ENCODE data around the gene CBR4.
"Not testable (repeated sequence)": the region's sequence is repeated elsewhere in the genome, so short reads cannot be mapped to it uniquely, and the experiment has no call there.

The CBR4 gene

DNA sequence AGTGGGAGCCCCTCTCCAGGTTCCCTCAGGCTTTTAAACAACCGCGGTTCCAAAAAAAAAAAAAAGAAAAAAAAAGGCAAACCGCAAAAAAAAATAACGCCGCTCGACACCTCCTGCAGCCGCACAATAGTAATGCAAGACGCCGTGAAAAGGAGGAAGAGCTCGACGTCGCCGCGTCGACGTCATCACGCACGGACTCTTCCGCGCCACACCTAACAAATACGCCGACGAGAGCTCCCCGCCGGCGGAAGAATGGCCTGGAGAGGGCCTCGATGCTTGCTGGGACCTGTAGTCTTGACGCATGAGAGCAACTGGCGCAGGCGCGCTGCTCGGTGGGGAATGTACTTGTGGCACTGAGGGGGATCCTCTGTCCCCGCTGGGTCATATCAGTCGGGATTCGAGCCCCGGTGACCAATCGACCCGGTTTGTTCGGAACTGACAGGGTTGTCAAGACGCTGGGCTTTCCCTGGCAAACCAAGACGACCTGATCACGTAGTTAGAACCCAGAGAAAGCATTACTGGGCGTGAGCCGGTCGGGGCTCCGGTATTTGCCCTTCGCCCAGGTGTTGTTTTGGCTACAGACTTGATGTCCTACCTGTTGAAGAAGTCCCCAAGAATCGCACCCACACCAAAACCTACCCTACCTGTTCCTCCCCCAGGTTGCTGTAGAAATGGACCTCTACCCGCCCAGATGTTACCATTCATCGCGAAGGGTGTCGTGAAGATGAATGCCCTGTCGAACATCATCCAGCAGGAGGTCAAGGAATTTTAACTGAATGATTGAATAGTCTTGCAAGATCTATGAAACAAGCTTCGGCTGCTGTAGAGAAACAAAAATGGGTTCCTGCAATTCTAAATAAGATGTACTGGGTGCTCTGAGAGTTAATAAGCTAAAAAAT lies at the start of gene CBR4:
Gene CBR4 (minus strand): TSS at position 131 of the 899 bp plus-strand sequence. CDS start 166 bp downstream, outside the sequence.
- DNase-seq, result peak; percentile 92 to 97

DNA sequence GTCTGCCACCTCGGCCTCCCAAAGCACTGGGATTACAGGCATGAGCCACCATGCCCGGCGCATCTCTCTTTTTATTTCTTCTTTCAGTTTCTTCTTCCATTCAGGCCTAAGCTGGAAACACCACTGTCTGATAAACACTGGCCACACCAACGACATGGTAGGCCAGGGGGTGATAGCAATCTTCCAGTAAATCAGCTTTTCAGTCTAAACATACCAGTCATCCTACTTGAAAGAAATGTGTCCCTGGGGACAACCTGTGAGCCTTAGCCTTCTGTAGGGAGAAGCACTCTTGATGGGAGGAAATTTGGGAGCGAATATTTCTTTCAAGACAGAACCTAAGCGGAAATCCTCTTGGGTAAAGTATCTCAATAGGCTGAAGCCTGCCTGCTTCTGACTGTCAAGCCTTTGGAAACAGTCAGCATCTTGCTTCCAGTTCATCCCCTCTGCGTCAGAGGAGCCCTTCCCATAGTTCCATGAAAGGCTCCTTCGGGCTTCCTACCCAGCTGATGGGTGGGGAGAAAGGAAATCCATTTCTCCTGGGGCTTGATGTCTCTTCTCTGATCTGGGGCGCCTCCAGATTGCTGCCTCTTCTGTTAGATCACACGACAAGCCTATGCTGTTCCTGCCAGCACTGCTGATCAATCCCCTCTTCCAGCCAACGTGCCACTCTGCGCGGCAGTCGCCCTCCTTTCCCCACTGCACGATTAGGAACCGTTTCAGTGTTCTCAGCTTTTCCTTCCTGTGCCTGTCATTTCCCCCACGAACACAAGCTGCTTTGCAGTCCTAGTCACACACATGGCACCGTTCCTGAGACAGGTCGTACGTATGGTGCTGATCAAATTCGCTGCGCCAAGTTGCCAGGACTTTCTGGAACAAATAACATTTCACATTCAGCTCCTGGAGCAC lies 49.5 kb upstream of the CBR4 start:
- DNase-seq, result no peak

DNA sequence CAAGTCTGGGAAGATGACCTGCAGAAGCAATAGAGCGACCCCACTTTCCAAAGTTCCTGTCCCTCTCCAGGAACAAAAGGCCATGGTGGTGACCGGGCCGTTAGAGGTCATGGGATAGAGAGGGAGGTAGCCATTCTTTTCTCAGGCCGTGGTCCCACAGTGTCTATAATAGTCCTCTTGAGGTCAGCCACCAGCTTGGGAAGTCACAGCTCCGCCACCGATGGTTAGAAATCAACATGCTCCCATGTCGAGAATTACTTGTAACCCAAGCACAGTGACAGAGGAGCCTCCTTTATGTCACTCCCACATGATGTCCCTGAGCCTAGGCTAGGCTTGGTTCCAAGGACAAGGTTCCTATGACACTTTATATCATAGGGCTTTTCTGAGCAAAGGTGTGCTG lies 48.3 kb upstream of the CBR4 start:
- DNase-seq, result no peak

DNA sequence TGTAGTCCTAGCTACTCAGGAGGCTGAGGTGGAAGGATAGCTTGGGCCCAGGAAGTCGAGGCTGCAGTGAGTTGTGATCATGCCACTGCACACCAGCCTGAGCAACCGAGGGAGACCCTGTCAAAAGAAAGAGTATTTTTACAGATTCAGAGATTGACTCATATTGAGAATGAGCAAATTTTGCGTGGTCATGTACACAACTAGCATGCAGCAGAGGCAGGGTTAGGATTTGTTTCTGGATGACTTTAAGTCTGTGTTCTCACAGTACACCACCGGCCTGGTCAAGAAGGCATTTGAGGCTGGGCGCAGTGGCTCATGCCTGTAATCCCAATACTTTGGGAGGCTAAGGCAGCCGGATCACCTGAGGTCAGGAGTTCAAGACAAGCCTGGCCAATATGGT lies 44.8 kb upstream of the CBR4 start:
- DNase-seq, result no peak

DNA sequence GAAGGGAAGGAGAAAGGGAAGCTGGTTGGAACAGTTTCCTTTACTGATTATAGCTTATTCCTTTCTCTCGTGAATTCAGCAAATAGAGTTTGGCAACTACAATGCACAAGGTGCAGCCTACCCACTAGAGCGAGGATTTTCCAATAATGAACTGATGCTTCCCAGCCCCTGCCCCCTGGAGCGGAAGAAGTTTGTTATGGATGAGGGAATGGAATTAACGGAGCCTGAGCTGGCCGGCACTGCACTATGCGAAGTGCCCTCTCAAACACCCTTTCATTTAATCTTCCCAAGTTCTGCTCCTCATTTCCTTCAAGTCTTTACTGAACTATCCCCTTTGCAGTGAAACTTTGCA lies 42.5 kb upstream of the CBR4 start:
- DNase-seq, result no peak

DNA sequence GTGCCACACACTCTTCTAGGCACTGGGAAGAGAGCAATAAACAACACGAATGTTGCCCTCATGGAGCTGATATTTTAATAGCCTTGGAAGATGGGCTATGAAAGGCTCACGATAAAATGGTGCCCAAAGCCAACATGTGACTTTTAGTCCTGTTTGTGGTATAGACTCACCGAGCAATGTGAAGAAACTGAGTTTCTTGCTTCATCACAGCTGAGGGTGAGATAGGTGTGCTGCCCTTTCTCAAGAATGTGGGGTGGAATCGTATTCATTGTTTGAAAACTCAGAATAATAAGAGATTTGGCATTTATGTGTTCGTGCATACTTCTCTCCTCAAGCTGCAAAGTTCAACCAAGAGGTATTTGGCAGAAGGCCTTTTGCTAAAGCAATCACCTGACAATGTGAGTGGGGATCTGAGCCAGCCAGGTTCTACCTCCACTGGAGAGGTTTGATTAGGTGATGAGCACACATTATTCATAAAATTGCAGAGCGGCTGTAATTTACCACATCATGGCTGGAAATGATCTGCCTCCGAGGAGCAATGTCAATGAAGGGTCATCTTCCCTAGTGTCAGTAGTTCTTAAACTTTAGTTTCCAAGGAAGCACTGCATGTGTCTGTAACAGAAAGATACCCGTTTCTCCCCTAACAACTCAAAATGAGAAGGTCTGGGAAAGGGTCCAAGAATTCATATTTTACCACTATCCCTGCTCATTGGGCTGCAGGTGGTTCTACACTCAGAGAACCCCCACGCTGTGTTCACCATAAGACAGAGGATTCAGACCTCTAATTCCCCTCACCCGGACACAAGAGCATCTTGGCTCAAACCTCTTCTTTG lies 41.9 kb upstream of the CBR4 start:
- no peak for DNase-seq

DNA sequence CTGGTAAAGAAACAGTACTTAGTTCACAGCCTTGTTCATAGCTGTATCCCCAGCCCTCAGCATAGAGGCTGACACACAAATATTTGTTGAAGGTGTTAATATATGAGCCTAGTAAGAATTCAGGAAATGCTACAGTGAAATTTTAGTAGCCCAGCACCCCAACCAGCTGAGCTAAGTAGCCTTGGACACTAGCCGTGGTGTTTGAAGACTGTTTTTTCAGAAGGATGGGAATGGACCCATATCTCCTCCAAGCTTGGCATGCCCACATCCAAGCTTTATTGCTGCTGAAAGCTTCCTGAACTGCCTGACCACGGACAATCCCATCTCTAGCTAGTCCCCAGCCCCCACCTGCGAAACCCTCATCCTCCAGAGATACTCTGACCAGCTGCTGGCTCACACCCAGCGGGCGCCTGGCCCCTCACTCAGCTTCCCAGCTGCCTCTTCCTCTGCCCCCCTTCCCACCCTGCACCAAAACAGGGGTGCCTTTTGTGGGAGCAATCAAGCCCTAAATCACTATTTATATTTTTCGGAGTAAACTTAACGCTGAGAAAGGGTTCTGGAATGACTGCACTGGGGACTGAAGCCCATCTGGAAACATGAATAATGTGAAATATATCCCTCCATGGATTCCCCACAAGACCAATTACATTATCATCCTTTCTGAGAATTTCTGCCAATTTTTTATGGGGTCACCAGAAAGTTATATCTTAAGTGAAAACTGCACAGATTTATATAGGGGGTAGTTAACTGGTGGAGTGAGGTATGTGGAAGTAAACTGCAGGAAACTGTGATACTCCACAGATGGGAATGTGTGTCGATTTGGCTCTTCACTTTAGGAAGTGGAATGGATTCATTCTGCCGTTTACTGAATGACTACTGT lies 41.1 kb upstream of the CBR4 start:
- DNase-seq, result no peak

DNA sequence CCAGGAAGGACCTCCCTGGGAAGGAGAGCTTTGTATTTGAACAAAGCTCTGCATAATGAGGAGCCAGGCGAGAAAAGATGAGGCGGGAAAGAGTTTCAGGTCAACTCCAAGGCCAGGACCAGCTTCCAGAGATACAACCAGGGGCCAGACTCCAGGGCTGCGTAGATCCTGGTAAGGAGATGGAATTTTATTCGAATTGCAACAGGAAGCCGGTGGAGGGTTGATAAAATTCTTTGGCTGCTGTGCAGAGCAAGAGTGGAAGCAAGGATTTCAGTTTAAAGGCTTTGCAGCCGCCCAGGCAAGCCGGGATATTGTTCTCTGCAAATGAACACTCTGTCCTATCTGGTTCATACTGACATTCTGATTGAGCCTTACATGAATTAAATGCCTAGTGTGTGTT lies 40.2 kb upstream of the CBR4 start:
- no peak for DNase-seq

DNA sequence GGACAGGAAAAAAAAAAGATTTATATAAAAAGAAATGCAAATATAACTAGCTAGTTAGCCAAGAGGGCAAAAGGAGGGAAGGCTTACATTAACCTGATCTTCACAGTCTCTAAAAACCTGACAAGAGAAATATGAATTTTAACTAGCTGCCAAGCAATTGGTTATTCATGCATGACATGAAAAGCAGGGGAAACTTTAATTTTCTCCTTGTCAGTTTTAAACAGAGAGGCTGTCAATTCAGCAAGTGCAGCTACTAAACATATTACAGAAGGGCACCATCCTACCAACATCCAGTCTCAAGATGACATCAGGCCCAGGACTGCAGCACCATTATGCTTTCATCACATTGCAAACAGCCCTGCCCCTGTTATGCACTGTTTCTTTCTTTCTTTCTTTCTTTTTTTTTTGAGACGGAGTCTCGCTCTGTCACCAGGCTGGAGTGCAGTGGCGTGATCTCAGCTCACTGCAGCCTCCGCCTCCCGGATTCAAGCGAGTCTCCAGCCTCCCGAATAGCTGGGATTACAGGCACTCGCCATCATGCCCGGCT lies 38.9 kb upstream of the CBR4 start:
- DNase-seq, result no peak

DNA sequence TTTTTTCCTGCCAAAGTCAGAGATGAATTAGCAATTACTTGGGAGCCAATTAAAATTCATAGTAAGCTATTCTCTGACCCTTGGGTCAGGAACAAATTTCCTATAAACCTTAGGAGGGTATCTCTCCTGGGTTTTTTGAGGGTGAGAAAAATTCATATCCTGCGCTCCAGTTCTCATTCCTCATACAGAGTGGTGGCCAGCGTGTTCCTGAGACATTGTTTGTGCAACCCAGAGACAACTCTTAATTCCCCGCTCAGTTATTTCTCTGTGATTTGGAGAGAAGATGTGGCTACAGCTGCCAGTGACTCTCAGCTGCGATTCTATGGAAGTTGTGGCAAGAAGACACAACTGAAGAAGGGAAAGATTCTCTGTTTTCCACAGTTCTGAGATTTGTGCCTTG lies 37.9 kb upstream of the CBR4 start:
- DNase-seq, result no peak

DNA sequence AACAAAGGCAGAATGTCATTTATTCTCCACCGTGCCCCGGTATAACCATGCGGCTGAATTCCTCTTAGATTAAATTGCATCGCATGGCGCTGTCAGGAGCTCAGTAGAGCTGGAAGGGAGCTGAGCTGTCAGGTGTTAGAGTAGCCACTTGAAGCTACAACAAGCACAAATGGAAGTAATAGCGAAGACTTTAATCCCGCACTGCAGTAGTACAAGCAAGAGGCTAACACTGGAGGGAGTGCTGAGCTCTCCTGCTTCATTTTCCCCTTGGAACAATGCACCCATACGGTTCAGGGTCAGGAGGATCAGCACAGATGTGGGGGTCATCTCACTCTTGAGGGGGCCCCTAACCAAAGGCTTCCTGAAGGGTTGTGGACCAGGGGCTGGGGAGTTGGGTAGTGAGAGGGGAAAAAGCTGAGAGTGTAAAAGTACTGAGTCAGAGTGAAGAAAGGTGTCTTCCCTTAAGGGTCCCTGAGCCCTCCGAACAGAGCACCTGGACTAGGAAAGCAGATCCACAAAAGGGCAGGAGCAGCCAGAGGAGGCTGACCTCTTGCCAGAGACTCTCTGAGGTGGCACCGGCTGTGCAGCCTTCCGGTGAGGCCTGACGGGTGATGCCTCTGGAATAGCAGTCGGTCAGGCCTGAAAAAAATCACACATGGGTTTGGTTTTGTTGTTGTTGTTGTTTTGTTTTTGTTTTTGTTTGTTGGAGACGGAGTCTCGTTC lies 36.0 kb upstream of the CBR4 start:
- no peak for DNase-seq

DNA sequence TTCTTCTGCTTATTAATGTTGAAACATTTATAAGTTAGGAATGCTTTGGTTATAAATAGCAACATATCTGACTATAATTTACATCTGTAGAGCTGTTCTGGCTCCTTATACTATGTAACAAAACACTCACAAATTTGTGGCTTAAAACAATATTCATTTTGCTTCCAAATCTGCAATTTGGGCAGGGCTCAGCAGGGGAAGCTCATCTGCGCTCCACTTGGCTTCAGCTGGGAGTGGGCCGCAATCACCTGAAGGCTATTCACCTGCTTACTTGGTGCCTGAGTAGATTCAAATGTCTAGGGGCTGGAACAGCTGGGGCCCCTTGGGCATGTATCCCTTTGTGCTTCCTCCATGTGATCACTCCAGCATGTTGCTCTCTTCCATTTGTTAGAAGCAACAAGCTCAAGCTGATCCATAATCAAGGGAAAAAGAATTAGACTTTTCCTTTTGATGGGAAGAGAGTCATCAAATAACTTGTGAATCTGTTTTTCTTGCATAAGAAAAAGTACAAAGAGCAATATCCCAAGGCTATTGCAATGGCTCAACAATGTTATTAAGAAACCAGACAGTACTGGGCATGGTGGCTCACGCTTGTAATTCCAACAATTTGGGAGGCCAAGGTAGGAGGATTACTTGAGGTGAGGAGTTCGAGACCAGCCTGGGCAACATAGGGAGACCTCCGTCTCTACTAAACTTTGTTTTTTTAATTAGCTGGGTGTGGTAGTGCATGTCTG lies 34.8 kb upstream of the CBR4 start:
- no peak for DNase-seq

DNA sequence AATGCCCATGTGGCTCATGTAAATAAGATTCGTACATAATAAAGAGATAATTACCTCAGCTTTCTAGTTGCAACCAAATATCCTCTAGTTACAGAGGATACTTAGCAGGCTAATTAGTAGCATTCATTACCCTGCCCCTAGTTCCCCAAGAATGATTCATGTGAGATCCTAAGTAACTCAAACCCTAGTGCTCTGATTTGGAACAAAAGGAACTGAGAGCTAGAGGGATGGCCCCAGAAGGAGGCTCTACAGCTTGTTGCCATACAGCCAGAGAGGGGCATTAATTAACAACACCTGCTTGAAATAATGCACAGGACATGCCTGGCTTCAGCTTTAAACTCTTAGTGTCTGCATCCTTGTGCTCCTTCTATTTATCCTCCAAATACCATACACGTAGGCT lies 32.6 kb upstream of the CBR4 start:
- DNase-seq, result no peak

DNA sequence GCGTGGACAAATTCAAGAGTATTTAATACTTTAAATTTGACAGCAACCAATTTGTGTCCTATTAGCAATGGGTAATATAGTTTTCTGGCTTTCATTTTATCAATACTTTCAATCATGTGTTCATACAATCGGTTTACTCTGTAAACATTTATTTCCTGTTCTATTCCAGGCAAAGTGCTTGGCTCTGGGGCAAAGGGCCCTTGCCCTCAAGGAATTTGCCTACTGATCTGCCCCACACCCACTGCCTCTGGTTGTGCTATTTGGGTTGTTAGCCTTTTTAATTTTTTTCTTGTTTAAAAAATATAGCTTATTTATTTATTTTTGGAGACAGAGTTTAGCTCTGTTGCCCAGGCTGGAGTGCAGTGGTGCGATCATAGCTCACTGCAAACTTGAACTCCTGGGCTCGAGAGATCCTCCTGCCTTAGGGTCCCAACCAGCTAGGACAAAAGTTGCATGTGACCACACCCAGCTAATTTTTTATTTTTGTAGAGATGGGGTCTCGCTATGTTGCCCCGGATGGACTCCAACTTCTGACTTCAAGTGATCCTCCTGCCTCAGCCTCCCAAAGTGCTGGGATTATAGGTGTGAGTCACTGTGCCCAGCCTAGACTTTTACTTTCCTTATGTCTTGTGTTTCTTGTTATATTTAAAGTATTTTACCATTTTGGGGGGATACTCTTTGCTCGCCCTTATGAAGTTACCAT lies 30.7 kb upstream of the CBR4 start:
- DNase-seq, result no peak

DNA sequence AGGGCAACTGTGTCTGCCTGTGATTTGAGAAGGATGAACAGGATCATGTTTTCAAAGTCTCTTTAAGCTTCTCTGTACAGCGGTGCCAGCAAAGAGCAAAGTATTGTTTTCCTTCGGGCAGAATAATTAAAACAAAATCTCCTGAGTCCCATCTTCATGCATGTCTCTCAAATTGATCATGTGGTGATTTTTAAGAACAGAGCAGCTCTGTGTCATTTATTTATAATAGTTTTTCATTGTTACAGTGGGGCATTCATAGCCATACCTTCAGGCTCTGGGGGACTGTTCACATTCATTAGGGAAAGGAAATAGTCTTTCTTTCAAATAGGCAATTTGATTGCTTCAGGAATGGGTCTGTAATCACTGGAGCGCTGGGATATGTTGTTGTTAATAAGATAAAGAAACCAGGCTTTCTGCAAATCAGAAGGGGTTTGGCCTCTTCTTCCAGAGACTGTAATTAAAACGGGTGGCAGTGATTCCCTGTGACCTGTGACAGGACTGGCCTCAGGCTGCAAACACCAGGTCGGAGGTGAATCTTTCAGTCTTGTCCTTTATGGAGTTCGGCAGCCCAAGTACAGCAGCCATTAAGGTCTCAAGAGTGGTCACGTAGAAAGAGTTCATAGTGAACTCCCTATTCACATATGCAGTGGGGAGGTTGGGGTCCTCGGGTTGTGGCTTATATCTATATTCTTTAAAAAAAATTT lies 29.3 kb upstream of the CBR4 start:
- no peak for DNase-seq

DNA sequence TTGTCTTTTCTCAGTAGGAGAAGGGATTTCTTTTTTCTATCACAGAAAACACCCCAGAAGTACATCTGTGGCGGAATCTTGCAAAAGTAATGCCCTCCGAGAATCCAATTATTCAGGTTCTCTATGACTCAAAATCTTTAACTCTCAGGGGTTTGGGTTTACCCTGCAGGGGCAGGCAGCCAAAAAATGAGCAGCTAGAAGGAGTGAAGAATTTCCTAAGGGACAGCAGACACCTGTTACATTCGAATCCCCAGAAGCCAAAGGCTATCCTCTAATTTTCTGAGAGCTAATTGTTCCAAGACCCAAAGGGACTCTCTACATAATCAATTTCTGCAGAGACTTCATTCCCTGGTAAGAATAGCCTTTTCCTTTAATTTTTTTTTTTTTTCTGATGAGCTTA lies 27.5 kb upstream of the CBR4 start:
- no peak for DNase-seq

DNA sequence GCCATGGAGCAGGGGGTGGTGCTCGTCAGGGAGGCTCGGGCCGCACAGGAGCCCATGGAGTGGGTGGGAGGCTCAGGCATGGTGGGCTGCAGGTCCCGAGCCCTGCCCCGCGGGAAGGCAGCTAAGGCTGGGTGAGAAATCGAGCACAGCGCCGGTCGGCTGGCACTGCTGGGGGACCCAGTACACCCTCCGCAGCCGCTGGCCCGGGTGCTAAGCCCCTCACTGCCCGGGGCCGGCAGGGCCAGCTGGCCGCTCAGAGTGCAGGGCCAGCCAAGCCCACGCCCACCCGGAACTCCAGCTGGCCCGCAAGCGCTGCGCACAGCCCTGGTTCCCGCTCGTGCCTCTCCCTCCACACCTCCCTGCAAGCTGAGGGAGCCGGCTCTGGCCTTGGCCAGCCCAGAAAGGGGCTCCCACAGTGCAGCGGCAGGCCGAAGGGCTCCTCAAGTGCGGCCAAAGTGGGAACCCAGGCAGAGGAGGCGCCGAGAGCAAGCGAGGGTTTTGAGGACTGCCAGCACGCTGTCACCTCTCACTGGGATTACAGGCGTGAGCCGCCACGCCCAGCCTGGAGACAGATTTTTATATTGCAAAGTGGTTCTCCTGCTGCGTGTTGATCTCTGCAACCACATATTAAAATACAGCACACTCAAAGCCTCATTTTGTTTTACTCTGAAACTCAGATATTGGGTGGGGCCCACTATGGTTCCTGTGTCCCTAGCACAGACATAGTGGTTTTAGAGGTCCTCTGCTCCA lies 26.0 kb upstream of the CBR4 start:
- not testable (repeated sequence) for DNase-seq

DNA sequence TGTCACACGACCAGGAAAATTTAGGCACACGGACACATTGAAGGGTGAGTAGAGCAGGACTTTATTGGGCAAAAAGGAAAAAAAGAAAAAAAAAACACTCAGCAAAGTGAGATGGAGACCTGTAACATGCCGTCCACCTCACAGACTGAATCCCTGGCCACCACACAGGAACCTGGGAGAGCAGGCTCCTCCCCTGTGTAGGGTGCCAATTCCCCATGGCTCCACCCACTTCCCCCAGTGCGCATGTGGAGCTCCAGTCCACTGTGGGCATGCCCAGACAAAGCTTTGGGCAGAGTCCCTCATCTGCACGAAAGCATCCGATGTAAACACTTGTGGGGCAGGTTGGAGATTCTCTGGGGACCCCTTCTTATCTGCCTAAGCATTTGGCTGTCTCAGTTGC lies 23.6 kb upstream of the CBR4 start:
- DNase-seq, result no peak

Data from stimulated activated CD4-positive, alpha-beta T cell treated with anti-CD3 and anti-CD28 coated beads, Interleukin-4, amount 100 ng/mL, for 4 hours (primary cell).